Measurements from ENCODE around the gene NKX1-1. TPM values are rescaled to one million over a fixed set of nuclear protein-coding genes. Genes with fewer than 3 reads are reported as not detected.

Gene NKX1-1
- total RNA-seq, 2 experiments from 2014 or later = not detected

GRCh38 chr4:1451752-1452122 lies 45.5 kb upstream of the NKX1-1 start:
- H3K36me3 ChIP-seq (ENCODE audit: insufficient read depth, low read length) = no peaks in the 10 kb centered on the region
- Mint-ChIP-seq H3K36me3 (ENCODE audit: low read depth) (no peaks in the 10 kb centered on the region), H3K27ac (no peak overlapping the region), H3K9me3 (peaks cover 22% of the 10 kb centered on the region), H3K4me1 (ENCODE audit: low read depth) (no peaks in the 10 kb centered on the region), H3K4me3 (no peak overlapping the region), H3K27me3 (peaks cover 12% of the 10 kb centered on the region)
- no peak for ATAC-seq (ENCODE audit: poor library complexity)
- intact Hi-C loops (cut with DNase I, micrococcal nuclease) = no loop called here
- CTCF ChIA-PET = no interaction called here
- POLR2A ChIA-PET = no interaction called here
- H3K27ac ChIP-seq (ENCODE audit: low read depth in 1 of 2, low read length in 2 of 2) = no peak overlapping the region
- H3K4me1 ChIP-seq (ENCODE audit: insufficient read depth, low read length) = no peaks in the 10 kb centered on the region
- H3K4me3 ChIP-seq (ENCODE audit: low read length) = no peak overlapping the region
- no peak for DNase-seq
- peaks cover 0 to 33% of the 10 kb centered on the region in 2 experiments for H3K9me3 ChIP-seq (ENCODE audit: control insufficient read depth in 1 of 2, insufficient read depth in 1 of 2, low read length in 2 of 2)
- H3K27me3 ChIP-seq (ENCODE audit: control insufficient read depth in 1 of 2, insufficient read depth in 2 of 2, low read length in 2 of 2) = peaks cover 0 to 12% of the 10 kb centered on the region in 2 experiments
- no peak for TF ChIP-seq CTCF (IDR thresholded peaks at IDR 0.05)

GRCh38 chr4:1451106-1451751 lies 45.0 kb upstream of the NKX1-1 start:
- Mint-ChIP-seq H3K9me3 (peaks cover 21% of the 10 kb centered on the region), H3K27me3 (peaks cover 11% of the 10 kb centered on the region), H3K4me3 (no peak overlapping the region), H3K27ac (no peak overlapping the region), H3K36me3 (ENCODE audit: low read depth) (no peaks in the 10 kb centered on the region), H3K4me1 (ENCODE audit: low read depth) (no peaks in the 10 kb centered on the region)
- Histone ChIP-seq H3K36me3 (ENCODE audit: insufficient read depth, low read length) (no peaks in the 10 kb centered on the region), H3K4me3 (ENCODE audit: low read length) (no peak overlapping the region), H3K9me3 (ENCODE audit: control insufficient read depth in 1 of 2, insufficient read depth in 1 of 2, low read length in 2 of 2) (peaks cover 0 to 30% of the 10 kb centered on the region in 2 experiments), H3K27ac (ENCODE audit: low read depth in 1 of 2, low read length in 2 of 2) (no peak overlapping the region), H3K4me1 (ENCODE audit: insufficient read depth, low read length) (no peaks in the 10 kb centered on the region), H3K27me3 (ENCODE audit: control insufficient read depth in 1 of 2, insufficient read depth in 2 of 2, low read length in 2 of 2) (peaks cover 0 to 12% of the 10 kb centered on the region in 2 experiments)
- ATAC-seq (ENCODE audit: poor library complexity) = no peak
- DNase-seq = no peak
- POLR2A ChIA-PET = no interaction called here
- intact Hi-C loops (cut with DNase I, micrococcal nuclease) = no loop called here
- TF ChIP-seq CTCF (IDR thresholded peaks at IDR 0.05) = no peak
- CTCF ChIA-PET = no interaction called here

- Mint-ChIP-seq H3K27ac (no peak overlapping the region), H3K27me3 (peaks cover 14% of the 10 kb centered on the region), H3K36me3 (ENCODE audit: low read depth) (no peaks in the 10 kb centered on the region), H3K4me3 (no peak overlapping the region), H3K9me3 (peaks cover 21% of the 10 kb centered on the region), H3K4me1 (ENCODE audit: low read depth) (no peaks in the 10 kb centered on the region)
- H3K27me3 ChIP-seq (ENCODE audit: control insufficient read depth in 1 of 2, insufficient read depth in 2 of 2, low read length in 2 of 2) = peaks cover 0 to 12% of the 10 kb centered on the region in 2 experiments
- no peak overlapping the region for H3K4me3 ChIP-seq (ENCODE audit: low read length)
- ATAC-seq (ENCODE audit: poor library complexity) (no peak), DNase-seq (peak in 1 of 14 experiments; percentile 8)
- H3K36me3 ChIP-seq (ENCODE audit: insufficient read depth, low read length) = no peaks in the 10 kb centered on the region
- ChIA-PET POLR2A (no interaction called here), CTCF (no interaction called here)
- H3K9me3 ChIP-seq (ENCODE audit: control insufficient read depth in 1 of 2, insufficient read depth in 1 of 2, low read length in 2 of 2) = peaks cover 0 to 27% of the 10 kb centered on the region in 2 experiments
- H3K27ac ChIP-seq (ENCODE audit: low read depth in 1 of 2, low read length in 2 of 2) = no peak overlapping the region
- H3K4me1 ChIP-seq (ENCODE audit: insufficient read depth, low read length) = no peaks in the 10 kb centered on the region
- TF ChIP-seq CTCF (IDR thresholded peaks at IDR 0.05) = no peak
- intact Hi-C loops (cut with DNase I, micrococcal nuclease) = no loop called here
Observed at GRCh38 chr4:1449833-1450741, 43.8 kb upstream of the NKX1-1 start.

All from CD4-positive, alpha-beta T cell (primary cell).